Fibroblast of pulmonary artery (primary cell): Measurements from ENCODE around the gene C2orf76.

ENCODE experiments used
- DNase-seq: peaks from one replicate; pipeline ENCODE4 v3.0.0-alpha.2; 2010; ENCODE audit warnings: low read depth
- H3K4me3 ChIP-seq: replicated peaks from 2 replicates; pipeline ENCODE4 v1.5.1; 2011; ENCODE audit warnings: low read depth, mild to moderate bottlenecking, control low read depth, low read length, moderate library complexity
- CTCF ChIP-seq: IDR thresholded peaks from 2 replicates; pipeline ENCODE4 v1.5.1; 2011; ENCODE audit warnings: mild to moderate bottlenecking, control low read depth, low read length, inconsistent platforms; ENCODE audit errors: missing control alignments

C2orf76 gene

DNA sequence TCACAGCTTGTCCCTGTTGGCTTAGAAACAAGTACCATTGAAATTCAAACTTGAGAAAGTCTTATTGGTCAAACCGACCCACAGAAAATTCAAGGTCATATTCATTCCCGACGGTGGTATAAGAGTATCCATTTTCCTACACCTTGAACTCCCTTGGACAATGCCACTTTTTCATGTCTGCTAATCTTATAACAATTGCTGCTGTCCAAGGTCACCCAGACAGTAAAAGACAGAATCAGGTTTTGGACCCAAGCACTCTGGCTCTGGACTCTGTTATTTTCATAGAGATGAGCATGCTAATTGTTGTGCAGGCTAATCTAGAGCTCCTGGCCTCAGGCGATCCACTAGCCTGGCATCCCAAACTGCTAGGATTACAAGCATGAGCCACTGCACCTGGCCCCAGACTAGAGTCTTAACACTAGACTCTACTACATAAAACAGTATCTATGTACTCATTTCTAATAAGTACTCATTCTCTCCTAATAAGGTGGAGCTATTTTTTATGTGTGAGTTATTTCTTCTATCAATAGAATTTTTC lies 57.8 kb downstream of the C2orf76 start:
- no peak overlapping the region for H3K4me3 ChIP-seq
- no peak for DNase-seq

DNA sequence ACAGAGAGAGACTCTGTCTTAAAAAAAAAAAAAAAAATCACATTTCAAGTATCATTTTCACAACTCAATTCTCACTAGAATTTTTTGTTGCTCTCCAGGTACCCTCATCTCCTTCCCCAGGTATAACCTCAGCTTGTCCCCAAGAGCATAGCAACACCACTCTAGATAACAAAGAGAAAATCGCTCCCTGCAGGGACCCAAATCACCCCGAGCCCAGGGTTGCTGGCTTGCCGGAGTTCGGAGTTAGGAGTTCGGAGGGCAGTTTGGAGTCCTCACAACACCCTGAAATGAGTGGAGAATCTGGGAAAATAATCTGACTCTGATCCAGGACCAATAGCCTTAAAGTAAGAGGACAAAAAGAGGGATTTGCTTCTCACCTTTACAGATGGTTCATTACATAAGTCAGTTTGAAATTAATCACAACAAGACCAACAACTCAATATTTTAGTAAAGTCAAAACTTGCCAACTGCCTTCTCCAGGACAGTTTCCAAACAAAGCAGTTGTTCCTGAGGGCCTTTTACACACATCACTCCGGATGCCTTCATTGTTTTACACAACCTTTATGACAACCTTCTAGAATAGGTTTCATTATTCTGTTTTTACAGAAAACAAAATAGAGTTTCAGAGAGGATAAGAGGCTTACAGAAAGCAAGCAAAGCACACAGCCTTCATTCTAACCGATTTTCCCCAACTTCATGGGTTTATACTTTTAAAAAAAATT lies 59.1 kb downstream of the C2orf76 start:
- no peak for TF ChIP-seq CTCF
- DNase-seq, result no peak
- no peak overlapping the region for H3K4me3 ChIP-seq

More for the DNA sequence above, 57.8 kb downstream of the C2orf76 start:
- no peak for TF ChIP-seq CTCF

DNA sequence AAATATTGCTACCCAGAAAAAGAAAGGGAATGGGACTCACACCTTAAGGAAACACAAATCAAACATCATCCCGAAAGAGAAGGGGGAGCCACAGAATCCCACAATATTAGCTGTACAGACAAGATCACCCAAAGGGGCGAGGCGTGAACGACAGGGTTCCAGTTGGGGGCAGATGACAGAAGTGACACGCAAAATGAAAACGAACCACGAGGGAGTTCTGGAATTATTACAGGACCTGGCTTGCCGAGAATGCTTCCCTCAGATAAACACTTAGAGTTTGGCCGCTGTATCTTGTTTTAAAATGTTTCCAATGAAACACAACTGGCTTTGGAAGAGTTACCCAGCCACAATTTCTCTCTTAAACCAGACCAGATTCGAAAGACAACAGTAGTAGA lies 60.4 kb downstream of the C2orf76 start:
- TF ChIP-seq CTCF, result no peak
- no peak overlapping the region for H3K4me3 ChIP-seq
- no peak for DNase-seq

DNA sequence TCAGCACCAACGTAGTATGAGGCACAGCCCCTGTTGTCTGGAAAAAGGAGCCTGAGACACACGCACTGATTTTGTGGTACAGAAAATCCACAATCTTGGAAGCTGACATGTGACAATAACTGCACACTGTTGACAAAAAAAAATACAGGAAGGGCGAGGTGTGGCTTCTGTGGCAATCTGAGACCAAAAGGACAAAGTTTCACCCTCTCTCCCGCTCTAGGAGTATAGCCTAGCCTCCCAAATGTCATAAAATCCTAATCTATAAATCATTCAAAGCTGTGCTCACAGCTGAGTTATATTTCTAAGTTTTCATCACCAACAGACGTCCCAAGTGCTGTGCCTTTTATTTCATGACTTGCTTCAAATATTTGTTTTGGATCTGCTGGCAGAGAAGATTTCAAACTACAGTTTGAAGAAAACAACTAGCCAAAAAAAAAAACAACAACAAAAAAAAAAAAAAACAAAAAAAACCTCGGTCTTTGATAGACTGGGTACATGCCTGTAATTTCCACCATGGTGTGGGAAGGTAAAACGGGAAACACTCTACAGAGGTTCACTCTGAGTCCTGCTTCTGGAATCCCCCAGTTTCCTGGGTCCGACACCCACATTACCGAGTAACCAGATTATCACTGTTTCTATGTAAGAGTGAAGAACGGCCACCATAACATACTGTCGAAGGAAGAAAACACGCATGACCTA lies 61.0 kb downstream of the C2orf76 start:
- DNase-seq, result no peak
- no peak overlapping the region for H3K4me3 ChIP-seq
- no peak for TF ChIP-seq CTCF

GRCh38 chr2:119304847-119305246 lies 61.8 kb downstream of the C2orf76 start:
- H3K4me3 ChIP-seq, result no peak overlapping the region
- DNase-seq, result no peak
- no peak for TF ChIP-seq CTCF

DNA sequence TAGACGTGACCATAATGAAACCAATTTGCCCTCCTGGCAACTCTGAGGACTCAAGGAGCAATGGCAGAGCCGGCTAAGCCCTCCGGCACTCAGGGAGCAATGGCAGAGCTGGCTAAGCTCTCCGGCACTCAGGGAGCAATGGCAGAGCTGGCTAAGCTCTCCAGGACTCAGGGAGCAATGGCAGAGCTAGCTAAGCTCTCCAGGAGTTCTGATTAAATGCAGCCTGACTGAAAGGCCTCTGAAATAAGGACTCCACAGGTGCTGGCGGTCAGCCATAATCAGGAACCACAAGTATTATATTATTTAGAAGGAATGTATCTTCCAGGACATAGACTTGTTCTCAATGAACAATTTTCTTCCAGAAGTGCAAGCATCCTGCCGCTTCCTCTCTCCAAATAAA lies 65.2 kb downstream of the C2orf76 start:
- no peak for DNase-seq
- TF ChIP-seq CTCF, result no peak
- no peak overlapping the region for H3K4me3 ChIP-seq
